ENCODE results near the gene GALR3. TPM values are rescaled to one million over a fixed set of nuclear protein-coding genes. Genes with fewer than 3 reads are reported as not detected.

GALR3 gene
- total and polyA plus RNA-seq, 4 donors = not detected

- Histone ChIP-seq H3K27me3 (ENCODE audit: control insufficient read depth in 4 of 4, insufficient read depth in 4 of 4, low read length in 3 of 4) (no peaks in the 10 kb centered on the region), H3K27ac (ENCODE audit: low read depth in 1 of 2, low read length in 2 of 2) (peak overlapping the region in 1 of 2 donors; percentile 78), H3K9ac (ENCODE audit: low read depth in 1 of 2, low read length in 2 of 2) (no peak overlapping the region), H3K4me3 (ENCODE audit: low read depth in 1 of 3, low read length in 3 of 3) (no peak overlapping the region), H3K9me3 (ENCODE audit: control insufficient read depth in 4 of 4, low read length in 3 of 4) (no peaks in the 10 kb centered on the region), H3K4me1 (ENCODE audit: control insufficient read depth in 4 of 4, insufficient read depth in 4 of 4, low read length in 3 of 4) (peaks cover 4 to 10% (median 5%) of the 10 kb centered on the region in 4 donors), H3K36me3 (ENCODE audit: control insufficient read depth in 4 of 4, insufficient read depth in 3 of 4, low read depth in 1 of 4, low read length in 3 of 4) (peaks cover 0 to 35% (median 15%) of the 10 kb centered on the region in 4 donors)
- no peak for TF ChIP-seq ZBTB33 (IDR thresholded peaks at IDR 0.05)
- TF ChIP-seq HNF4A (conservative IDR thresholded peaks at IDR 0.05) = no peak
- DNase-seq (ENCODE audit: low spot score) = no peak
- whole genome bisulfite sequencing = 91% methylated on average over 17 of the region's 17 CpGs
Observed at GRCh38 chr22:37775785-37776638, 47.2 kb upstream of the GALR3 start.

GRCh38 chr22:37776639-37777005, 46.6 kb upstream of the GALR3 start:
- H3K9me3 ChIP-seq (ENCODE audit: control insufficient read depth in 4 of 4, low read length in 3 of 4) = no peaks in the 10 kb centered on the region
- peak overlapping the region; percentile 73 to 78 for H3K27ac ChIP-seq (ENCODE audit: low read depth in 1 of 2, low read length in 2 of 2)
- peaks cover 4 to 13% (median 5%) of the 10 kb centered on the region in 4 donors for H3K4me1 ChIP-seq (ENCODE audit: control insufficient read depth in 4 of 4, insufficient read depth in 4 of 4, low read length in 3 of 4)
- H3K27me3 ChIP-seq (ENCODE audit: control insufficient read depth in 4 of 4, insufficient read depth in 4 of 4, low read length in 3 of 4) = no peaks in the 10 kb centered on the region
- H3K9ac ChIP-seq (ENCODE audit: low read depth in 1 of 2, low read length in 2 of 2) = no peak overlapping the region
- no peak overlapping the region for H3K4me3 ChIP-seq (ENCODE audit: low read depth in 1 of 3, low read length in 3 of 3)
- DNase-seq (ENCODE audit: low spot score) = no peak
- H3K36me3 ChIP-seq (ENCODE audit: control insufficient read depth in 4 of 4, insufficient read depth in 3 of 4, low read depth in 1 of 4, low read length in 3 of 4) = peaks cover 0 to 29% (median 11%) of the 10 kb centered on the region in 4 donors
- WGBS = 85% methylated on average over 10 of the region's 10 CpGs
- TF ChIP-seq REST (IDR thresholded peaks at IDR 0.05) = no peak
- no peak for TF ChIP-seq HNF4A (conservative IDR thresholded peaks at IDR 0.05)
- TF ChIP-seq TAF1 (conservative IDR thresholded peaks at IDR 0.05) = no peak
- TF ChIP-seq RAD21 (IDR thresholded peaks at IDR 0.05) = no peak
- TF ChIP-seq CTCF (IDR thresholded peaks at IDR 0.05; ENCODE audit: low read depth, low read length, missing input control) = no peak
- no peak for TF ChIP-seq HNF4G (IDR thresholded peaks at IDR 0.05)
